Osteoblast (primary cell): Measurements from ENCODE around the gene GDPGP1. TPM values are rescaled to one million over a fixed set of nuclear protein-coding genes. Genes with fewer than 3 reads are reported as not detected.

Experiments
- DNase-seq: peaks from one replicate; pipeline ENCODE4 v3.0.0; 2011; ENCODE audit warnings: low spot score, mixed read lengths; ENCODE audit not compliant: insufficient read length; ENCODE audit errors: missing footprints
- H2AFZ ChIP-seq: 2 replicates; pipeline ENCODE4 v1.6.0; 2011; ENCODE audit warnings: mild to moderate bottlenecking, low read length
- H3K27ac ChIP-seq: 2 replicates; pipeline ENCODE4 v1.5.1; 2011; ENCODE audit warnings: mild to moderate bottlenecking, low read depth, low read length, moderate library complexity
- H3K27me3 ChIP-seq: 2 replicates; pipeline ENCODE4 v1.6.0; 2012; ENCODE audit warnings: mild to moderate bottlenecking, control low read depth, inconsistent platforms, low read length, moderate library complexity; ENCODE audit not compliant: insufficient read depth
- H3K36me3 ChIP-seq: 2 replicates; pipeline ENCODE4 v1.5.1; 2011; ENCODE audit warnings: mild to moderate bottlenecking, low read length, control low read depth, moderate library complexity; ENCODE audit not compliant: insufficient read depth
- H3K4me1 ChIP-seq: 2 replicates; pipeline ENCODE4 v1.5.1; 2011; ENCODE audit warnings: mild to moderate bottlenecking, low read length, control low read depth, moderate library complexity; ENCODE audit not compliant: insufficient read depth
- H3K4me2 ChIP-seq: 2 replicates; pipeline ENCODE4 v1.6.0; 2011; ENCODE audit warnings: mild to moderate bottlenecking, low read length; ENCODE audit not compliant: insufficient read depth
- H3K4me3 ChIP-seq: fragments of 200-600 bp; sonication (generic); 3 replicates; pipeline ENCODE4 v1.5.1; 2012; ENCODE audit warnings: mild to moderate bottlenecking, low read length, inconsistent platforms; ENCODE audit not compliant: insufficient read depth
- H3K79me2 ChIP-seq: 2 replicates; pipeline ENCODE4 v1.6.0; 2012; ENCODE audit warnings: mild to moderate bottlenecking, low read length, control low read depth, inconsistent platforms; ENCODE audit not compliant: insufficient read depth
- H3K9me3 ChIP-seq: 2 replicates; pipeline ENCODE4 v1.5.1; 2011; ENCODE audit warnings: low read depth, low read length, control low read depth
- H4K20me1 ChIP-seq: 2 replicates; pipeline ENCODE4 v1.6.0; 2012; ENCODE audit warnings: mild to moderate bottlenecking, low read length, control low read depth; ENCODE audit not compliant: insufficient read depth
- small RNA-seq: library from RNA; depleted of rRNA; stranded (forward); fragments of <200 nt; gene quantifications from one replicate; pipeline ENCODE3, GENCODE V24; 2012
- total RNA-seq: library from RNA; depleted of rRNA; stranded (reverse); fragments of >200 nt; gene quantifications from 2 replicates; pipeline ENCODE4 v1.2.3, GENCODE V29; 2012
- TF ChIP-seq, protein P1 (sequence below): IDR thresholded peaks from 2 replicates; pipeline ENCODE4 v1.5.1; 2011; ENCODE audit warnings: mild to moderate bottlenecking, low read depth, low read length, moderate library complexity; ENCODE audit errors: extremely low read depth

Gene GDPGP1
- total RNA-seq, 1 donor: 8.0 TPM

DNA sequence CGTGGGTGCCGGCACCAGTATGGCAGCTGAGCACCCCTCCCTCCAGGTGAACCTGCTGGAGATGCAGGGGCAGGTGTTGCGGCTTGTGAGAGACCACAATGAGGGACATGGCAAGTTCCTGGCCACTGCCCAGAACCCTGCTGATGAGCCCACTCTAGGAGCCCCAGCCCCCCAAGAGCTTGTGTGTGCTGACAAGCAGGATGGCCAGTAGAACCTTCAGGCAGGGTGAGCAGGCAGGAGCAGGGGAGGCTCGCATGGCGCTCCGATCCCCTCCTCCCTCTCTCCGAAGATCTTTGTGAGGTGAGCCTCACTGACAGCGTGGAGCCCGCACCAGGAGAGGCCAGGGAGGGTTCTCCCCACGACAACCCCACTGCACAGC lies 61.2 kb downstream of the GDPGP1 start:
- H4K20me1 ChIP-seq: no peaks in the 10 kb centered on the region

More for the DNA sequence above, 61.2 kb downstream of the GDPGP1 start:
- no peaks in the 10 kb centered on the region for H3K79me2 ChIP-seq
- no peaks in the 10 kb centered on the region for H3K27me3 ChIP-seq
- H3K4me3 ChIP-seq: no peak overlapping the region
- H2AFZ ChIP-seq: no peak overlapping the region
- no peak for DNase-seq
- no peak overlapping the region for H3K4me2 ChIP-seq
- TF ChIP-seq, protein P1, sequence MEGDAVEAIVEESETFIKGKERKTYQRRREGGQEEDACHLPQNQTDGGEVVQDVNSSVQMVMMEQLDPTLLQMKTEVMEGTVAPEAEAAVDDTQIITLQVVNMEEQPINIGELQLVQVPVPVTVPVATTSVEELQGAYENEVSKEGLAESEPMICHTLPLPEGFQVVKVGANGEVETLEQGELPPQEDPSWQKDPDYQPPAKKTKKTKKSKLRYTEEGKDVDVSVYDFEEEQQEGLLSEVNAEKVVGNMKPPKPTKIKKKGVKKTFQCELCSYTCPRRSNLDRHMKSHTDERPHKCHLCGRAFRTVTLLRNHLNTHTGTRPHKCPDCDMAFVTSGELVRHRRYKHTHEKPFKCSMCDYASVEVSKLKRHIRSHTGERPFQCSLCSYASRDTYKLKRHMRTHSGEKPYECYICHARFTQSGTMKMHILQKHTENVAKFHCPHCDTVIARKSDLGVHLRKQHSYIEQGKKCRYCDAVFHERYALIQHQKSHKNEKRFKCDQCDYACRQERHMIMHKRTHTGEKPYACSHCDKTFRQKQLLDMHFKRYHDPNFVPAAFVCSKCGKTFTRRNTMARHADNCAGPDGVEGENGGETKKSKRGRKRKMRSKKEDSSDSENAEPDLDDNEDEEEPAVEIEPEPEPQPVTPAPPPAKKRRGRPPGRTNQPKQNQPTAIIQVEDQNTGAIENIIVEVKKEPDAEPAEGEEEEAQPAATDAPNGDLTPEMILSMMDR: no peak
- H3K9me3 ChIP-seq: no peaks in the 10 kb centered on the region
- H3K27ac ChIP-seq: no peak overlapping the region
- H3K4me1 ChIP-seq: no peaks in the 10 kb centered on the region
- no peaks in the 10 kb centered on the region for H3K36me3 ChIP-seq

Small RNAs within 50 kb of the gene (small RNA-seq; reads per million reads assigned to genes)
- not detected for gene AC091167.3
- not detected for gene RN7SL736P

Other genes starting within 250 kb of the GDPGP1 start
- gene ZNF710, start 232.9 kb upstream of the GDPGP1 start, total RNA-seq: 10.3 and 10.9 TPM in 2 replicates
- 51.0 and 61.6 TPM in 2 replicates for gene IDH2, start 131.7 kb upstream of the GDPGP1 start, total RNA-seq
- gene SEMA4B, start 32.9 kb upstream of the GDPGP1 start, total RNA-seq: 8.7 and 15.9 TPM in 2 replicates
- gene CIB1, start 268 bp upstream of the GDPGP1 start, total RNA-seq: 21.4 and 23.0 TPM in 2 replicates
- gene TTLL13, start 15.3 kb downstream of the GDPGP1 start, total RNA-seq: under 0.01 TPM in 2 replicates
- 56.0 and 68.4 TPM in 2 replicates for gene NGRN, start 31.5 kb downstream of the GDPGP1 start, total RNA-seq
- gene ZNF774, start 118.1 kb downstream of the GDPGP1 start, total RNA-seq: 1.8 and 2.4 TPM in 2 replicates
- 259 and 273 TPM in 2 replicates for gene IQGAP1, start 154.0 kb downstream of the GDPGP1 start, total RNA-seq